GM19023 (cell line): ENCODE results near the gene OSBPL8.
"Not testable (repeated sequence)": the region's sequence is repeated elsewhere in the genome, so short reads cannot be mapped to it uniquely, and the experiment has no call there.

ENCODE experiments used
- ATAC-seq: cut with Tn5 transposase; IDR thresholded peaks from one replicate; pipeline ENCODE4 v1.9.1; 2021; ENCODE audit warnings: mild to moderate bottlenecking, moderate library complexity; ENCODE audit not compliant: unreplicated experiment

Gene OSBPL8

DNA sequence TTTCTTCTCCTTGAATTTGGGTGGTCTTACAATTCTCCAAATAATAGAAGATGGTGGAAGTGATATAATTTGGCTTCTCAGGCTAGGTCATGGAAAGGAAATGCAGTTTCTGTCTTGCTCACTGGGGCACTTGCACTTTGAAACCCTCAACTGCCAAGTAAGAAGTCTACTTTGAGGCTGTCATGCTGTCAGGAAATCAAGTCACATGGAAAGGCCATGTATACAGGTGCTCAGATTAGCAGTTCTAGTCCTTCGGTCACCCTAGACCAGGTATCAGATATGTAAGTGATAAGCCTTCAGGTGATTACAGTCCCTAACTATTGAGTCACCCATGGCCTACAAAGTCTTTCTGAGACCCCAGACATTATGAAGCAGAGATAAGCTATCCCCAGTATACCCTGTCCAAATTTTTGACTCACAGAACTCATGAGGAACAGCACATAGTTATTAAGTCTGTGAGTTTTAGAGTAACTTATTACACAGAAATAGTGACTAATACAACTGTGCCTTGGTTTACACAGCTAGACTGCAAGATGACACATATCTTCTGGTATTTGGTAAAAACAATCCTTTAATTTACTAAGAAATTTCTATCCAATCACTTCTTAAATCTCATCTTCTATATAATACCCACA is 185.1 kb downstream of the OSBPL8 start:
- no peak for ATAC-seq

DNA sequence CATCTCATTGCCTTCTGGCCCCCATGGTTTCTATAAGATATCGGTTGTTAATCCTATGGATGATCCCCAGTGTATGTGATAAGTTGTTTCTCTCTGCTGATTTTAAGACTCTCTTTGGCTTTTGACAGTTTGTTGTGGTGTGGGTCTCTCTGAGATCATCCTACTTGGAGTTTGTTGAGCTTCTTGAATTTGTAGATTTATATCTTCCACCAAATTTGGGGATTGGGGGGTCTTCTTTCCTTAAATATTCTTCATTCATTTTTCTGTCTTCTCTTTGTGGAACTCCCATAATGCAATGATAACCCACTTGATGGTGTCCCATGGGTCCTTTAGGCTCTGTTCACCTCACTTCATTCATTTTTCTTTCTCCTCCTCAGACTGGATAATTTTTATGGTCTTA is 191.3 kb downstream of the OSBPL8 start:
- no peak for ATAC-seq

DNA sequence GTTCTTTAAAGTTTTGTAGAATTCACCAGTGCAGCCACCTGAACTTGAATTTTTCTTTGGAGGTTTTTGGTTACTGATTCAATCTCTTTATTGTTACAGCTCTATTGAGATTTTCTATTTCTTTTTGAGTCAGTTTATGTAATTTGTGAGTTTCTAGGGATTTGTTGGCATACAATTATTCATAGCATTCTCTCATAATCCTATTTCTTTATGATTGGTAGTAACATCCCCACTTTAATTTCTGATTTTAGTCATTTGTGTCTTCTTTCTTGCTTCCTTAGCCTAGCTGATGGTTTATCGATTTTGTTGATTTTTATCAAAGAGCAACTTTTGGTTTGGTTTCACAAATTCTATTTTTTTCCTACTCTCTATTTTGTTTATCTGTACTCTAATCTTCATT is 193.4 kb downstream of the OSBPL8 start:
- ATAC-seq = no peak

DNA sequence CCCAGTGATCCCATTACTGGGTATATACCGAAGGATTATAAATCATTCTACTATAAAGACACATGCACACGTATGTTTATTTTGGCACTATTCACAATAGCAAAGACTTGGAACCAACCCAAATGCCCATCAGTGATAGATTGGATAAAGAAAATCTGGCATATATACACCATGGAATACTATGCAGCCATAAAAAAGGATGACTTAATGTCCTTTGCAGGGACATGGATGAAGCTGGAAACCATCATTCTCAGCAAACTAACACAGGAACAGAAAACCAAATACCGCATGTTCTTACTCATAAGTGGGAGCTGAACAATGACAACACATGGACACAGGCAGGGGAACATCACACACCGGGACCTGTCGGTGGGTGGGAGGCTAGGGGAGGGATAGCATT is 195.4 kb downstream of the OSBPL8 start:
- ATAC-seq = not testable (repeated sequence)

DNA sequence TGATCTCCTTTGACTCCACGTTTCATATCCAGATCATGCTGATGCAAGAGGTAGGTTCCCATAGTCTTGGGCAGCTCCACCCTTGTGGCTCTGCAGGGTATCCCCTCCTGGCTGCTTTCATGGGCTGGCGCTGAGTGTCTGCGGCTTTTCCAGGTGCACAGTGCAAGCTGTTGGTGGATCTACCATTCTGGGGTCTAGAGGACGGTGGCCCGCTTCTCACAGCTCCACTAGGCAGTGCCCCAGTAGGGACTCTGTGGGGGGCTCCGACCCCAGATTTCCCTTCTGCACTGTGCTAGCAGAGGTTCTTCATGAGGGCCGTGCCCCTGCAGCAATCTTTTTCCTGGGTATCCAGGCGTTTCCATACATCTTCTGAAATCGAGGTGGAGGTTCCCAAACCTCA is 199.3 kb downstream of the OSBPL8 start:
- no peak for ATAC-seq

DNA sequence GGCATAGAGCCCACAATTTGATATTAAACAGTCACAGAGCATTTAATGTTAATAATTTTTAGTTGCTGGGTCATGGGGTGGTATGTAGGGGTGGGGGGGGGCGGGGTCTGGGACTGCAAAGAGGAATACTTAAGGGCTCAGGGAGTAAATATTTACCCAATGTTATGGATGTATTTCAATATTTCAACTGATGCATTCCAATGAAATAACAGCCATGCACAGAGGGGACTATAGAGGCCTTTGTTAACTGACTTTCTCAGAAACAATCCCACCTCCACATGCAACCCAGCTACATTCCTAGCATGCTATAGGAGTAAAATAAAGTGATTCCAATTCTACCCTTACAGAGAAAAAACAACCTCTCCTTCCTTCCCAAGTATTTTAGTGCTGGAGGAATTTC is 203.5 kb downstream of the OSBPL8 start:
- ATAC-seq = no peak

DNA sequence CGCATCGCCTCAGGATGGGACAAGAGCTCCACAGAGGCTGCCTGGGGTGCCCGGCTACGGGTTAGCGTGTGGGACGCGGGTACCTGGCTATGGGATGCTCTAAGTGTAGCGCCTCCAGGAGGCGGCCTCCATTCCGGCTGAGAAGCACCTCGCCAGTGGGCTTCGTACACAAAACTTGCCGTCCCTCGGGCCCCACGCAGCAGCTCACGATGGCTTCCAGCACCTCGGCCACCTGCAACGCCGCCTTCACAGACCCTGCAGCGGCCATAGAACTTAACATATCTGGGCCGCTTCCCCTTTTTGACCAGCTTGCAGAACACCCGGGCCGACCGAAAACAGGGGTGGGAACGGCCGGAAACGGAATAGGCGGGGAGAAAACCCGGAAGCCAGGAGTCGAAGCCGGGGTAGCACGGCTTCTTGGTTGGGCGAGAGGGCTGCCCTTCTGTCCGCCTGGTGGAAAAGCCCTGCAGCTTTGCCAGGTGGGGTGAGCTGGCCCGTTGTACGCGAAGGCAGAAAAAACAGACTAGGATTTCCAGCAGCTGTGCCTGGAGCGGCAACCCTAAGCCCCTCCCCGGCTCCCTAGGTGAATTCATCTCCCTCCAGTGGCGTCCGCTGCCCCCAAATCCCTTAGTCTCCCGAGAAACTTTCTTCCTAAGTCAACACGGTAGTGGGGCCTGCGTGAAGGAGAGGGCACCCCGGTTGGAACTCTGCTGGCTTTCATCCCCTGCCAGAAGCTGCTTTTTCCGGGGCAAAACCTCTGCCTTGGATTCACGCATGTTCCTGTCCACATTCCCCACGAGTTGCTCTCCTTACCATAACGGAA is 211.3 kb downstream of the OSBPL8 start, which contains the start of gene BBS10:
Gene BBS10, minus strand, starts transcription at position 337 of the 823 bp plus-strand sequence. Its CDS starts 57 bp downstream, at position 280.
- peak; percentile 98 for ATAC-seq

DNA sequence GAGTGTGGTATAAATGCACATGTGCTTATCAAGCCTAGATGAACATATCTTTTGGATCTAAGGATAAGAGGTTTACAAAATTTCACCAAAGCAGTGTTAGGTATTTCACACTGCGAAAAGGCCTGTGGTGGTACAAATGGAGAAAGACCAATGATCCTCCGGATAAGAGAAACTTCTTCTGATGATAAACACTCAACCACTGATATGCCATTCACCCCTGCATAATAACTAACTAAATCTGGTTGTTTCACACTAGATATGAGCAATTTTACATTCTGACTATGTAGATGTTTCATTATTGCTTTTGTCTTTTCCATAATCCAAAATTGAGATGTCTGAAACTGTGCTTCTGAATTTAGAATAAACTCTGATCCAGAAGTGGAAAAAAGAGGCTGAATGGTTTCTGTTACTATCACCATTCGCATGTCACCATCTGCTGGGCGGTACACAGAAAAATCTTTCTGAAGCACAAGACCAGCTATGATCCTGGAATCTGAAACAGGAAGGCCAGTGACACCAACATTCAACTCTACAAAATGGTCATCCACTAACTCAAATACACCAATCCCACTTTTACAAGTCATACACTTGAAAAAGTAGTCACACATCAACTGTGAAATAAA is 212.7 kb downstream of the OSBPL8 start:
- ATAC-seq = no peak

DNA sequence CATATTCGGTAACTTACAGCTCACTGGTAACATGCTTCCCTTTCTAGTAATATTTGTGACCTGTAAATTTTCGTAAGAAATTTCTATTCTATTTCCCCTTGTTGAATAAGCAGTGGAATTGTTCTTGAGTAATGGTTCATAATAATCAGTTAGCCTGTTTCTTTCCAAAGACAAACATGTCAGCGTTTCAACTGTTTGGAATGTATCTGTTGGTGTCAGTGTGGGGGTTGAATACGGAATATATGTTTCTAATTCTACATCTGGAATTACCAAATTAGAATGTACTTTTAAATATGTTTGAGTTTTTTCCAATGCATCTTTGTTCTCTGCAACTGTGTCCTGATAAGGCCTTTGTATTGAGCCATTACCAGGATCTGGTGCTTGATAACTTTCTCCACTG is 213.3 kb downstream of the OSBPL8 start:
- no peak for ATAC-seq

DNA sequence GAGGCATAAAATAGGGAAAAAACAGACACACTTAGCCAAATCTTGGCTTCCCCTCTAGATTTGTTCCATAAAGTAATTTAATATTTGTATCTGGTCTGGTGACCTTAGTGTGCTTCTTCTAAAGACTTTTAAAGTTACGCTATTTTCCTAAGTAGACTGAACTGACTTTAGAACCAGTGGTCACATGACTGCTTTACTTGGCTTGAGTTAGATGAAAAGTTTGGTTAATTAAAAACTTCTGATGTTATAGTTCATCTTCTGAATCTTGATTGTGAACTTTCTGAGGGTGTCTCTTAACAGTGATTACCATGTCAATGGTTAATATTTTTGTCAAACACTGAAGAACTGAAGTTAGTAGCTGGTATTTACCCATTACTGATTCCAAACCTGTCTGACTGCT is 214.0 kb downstream of the OSBPL8 start:
- ATAC-seq = no peak

DNA sequence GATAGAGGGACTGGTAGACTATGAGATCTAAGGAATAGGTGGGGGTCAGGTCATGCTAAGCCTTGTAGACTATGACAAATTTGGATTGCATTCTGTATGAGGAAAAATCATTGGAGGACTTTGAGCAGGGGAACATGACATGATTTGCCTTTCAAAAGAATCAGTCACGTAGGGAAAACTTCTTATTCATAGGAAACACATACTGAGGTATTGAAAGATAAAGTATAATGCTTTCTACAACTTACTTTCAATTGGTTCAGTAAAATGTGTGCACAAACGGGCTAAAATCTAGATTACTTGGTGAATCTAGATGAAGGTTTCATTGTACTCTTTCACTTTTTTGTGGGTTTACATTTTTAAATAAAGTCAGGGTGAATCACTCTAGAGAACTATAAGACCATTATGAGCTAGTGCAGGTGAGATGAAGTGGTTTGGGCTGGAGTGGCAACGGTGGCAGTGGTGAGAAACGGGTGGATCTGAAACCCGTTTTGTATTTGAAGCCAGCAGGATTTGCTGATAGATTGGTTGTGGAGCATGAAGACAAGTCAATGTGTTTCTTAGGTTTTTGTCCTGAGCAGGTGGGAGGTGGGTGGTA is 218.0 kb downstream of the OSBPL8 start:
- no peak for ATAC-seq

DNA sequence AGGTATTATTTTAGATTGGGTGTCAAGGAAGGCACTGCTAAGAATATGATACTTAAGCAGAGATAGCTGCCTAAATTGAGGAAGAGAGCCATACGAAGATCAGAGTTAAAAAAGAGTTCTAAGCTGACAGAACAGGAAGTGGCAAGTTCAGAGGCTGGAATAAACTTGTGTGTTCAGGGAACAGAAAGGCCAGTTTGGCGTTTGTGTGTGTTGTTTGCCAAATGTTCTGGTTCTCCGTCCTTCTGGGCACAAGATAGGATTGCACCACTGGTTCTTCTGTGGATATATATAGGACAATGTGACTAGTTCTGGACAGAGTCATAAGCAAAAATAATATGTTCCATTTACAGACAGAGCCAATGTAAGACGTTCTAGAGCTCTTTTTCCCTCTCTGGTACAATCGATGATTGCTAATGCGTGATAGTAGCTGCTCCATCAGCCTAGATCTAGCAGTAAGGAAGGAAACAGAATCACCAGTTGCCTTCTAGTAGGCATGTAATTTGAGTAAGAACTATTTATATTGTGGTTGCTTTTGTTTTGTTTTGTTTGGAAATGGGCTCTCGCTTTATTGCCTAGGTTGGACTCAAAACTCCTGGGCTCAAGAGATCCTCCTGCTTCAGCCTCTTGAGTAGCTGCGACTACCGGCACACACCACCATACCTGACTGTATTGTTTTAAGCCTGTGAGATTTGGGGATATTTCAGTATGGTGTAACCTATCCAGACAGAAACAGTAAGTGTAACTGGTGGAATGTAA is 218.7 kb downstream of the OSBPL8 start:
- no peak for ATAC-seq

DNA sequence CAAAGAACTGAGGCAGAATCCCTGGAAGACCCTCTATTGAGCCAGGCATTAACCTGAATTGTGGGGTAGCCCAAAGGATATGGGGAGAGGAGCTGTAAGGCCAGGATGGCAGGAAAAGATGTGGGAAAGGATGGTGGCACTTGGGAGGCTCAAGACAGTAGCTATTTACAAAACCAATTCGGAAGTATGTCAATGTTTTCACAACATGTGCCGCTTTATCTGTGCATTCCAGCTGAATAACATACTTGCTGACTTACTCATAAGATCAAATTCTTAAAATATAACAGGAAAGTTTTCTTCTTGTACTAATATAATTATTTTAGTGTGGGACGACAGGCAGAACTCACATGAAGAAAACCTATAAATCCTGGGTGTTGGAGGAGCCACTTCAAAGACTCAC is 222.0 kb downstream of the OSBPL8 start:
- ATAC-seq = no peak

DNA sequence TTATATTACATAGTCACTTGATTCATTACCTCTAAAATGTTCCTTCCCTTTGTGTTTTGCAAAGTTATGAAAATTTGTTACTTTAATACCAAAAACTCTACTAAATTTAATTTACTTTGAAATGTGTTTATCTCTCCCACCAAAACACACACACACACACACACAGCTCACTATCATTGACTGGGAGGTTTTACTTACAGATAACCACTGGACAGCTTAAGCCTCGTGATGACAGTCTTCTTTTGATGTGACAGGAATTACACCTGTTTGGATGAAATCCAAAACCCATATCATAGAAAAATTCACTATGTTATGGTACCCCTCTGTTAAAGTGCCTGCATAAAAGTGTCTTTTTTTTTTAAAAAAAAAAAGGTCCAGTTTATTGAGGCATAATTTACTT is 227.0 kb downstream of the OSBPL8 start:
- ATAC-seq = no peak

DNA sequence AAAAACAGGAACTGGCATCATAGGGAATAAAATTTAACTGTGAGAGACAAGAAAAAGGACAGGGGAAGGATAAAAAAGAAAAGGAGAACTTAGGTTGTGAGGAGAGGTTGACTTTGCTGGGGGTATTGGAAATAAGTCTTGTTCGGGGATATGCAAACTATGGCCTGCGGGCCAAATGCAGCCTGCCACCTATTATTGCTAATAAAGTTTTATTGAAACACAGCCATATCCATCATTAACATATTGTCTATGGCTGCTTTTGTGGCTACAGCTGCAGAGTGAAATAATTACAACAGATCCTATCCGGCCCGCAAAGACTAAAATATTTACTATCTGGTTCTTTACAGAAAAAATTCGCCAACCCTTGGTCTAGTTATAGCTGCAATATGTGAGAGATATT is 230.0 kb downstream of the OSBPL8 start:
- ATAC-seq = no peak

DNA sequence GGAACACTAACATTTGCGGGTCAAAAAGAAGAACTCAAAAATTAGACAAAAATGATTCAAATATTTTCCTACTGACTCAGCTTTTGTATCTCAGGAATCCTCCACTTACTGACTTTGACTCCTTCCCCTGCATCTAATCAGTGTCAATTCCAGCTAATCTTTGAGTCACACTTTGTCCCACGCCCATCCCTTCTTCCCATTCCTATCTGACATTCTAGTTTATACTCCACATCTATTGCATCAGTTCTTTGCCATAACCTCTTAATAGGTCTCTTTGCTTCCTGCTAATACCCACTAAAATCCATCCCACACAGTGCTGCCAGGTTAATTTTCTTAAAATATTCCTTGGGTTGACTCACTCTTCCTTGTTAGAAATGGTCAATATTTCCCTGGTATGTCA is 230.4 kb downstream of the OSBPL8 start:
- no peak for ATAC-seq

DNA sequence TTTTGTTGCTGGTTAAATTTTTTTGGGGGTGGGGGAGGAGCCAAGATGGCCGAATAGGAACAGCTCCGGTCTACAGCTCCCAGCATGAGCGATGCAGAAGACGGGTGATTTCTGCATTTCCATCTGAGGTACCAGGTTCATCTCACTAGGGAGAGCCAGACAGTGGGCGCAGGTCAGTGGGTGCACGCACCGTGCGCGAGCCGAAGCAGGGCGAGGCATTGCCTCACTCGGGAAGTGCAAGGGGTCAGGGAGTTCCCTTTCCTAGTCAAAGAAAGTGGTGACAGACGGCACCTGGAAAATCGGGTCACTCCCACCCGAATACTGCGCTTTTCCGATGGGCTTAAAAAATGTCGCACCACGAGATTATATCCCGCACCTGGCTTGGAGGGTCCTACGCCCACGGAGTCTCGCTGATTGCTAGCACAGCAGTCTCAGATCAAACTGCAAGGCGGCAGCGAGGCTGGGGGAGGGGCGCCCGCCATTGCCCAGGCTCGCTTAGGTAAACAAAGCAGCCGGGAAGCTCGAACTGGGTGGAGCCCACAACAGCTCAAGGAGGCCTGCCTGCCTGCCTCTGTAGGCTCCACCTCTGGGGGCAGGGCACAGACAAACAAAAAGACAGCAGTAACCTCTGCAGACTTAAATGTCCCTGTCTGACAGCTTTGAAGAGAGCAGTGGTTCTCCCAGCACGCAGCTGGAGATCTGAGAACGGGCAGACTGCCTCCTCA is 239.8 kb downstream of the OSBPL8 start:
- not testable (repeated sequence) for ATAC-seq

DNA sequence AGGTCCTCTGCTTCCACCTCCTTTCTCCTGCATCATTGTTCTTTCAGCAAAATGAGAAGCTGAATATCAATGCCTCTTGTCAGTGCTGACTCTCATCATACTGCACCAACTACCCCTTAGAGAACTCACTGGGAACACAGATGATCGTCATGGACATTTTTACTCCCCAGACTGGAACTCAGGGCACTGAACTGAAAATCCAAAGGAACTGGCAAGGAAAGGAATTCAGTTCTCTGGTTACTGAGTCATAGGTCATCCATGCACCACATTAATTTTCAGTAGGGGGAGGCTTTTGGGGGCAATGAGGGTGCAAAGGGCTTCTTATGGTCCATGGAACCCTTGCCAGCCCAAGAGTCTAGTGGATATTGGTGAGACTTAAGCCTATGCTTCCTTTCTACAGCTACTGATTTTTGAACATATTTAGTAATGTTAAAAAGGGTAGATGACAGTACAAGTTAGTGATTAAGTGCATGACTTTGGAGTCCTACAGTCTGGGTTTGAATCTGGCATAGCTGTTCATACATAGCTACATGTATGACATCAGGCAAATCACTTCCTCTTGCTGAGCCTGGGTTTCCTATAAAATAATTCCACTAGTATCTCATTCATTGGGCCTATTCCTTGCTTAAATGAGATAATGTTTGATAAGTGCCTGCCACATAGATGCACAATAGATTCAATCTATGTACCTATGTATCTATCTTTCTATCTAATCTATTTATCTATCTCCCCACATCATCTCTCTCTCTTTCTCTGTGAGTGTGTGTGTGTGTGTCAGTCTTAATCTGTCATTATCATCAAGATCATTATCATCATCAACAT is 240.6 kb downstream of the OSBPL8 start:
- ATAC-seq = no peak

DNA sequence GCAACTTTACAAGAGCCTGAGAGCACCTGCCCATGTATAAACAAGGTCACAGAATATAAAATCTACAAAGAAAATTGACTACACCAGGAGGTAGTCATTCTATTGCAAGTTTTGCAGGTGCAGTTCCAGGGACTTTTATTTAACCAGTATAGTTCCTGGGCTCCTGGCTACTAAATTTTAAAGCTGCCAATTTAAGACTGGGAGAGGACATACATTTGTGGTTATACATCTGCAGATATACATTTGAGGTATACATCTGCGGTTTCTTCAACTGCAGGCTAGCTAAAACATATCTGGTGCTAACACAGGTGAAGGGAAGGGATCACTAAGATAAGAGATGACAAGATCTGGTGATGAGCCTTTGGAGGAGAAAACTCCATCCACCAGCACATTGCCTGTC is 241.6 kb downstream of the OSBPL8 start:
- no peak for ATAC-seq
